HG03457 (cell line): ENCODE measurements around the gene IQSEC3.

Experiments
- ATAC-seq: cut with Tn5 transposase; IDR thresholded peaks from one replicate; pipeline ENCODE4 v1.9.1; 2021; ENCODE audit warnings: moderate number of reproducible peaks; ENCODE audit not compliant: unreplicated experiment

Gene IQSEC3

GRCh38 chr12:78981-79380, 12.4 kb downstream of the IQSEC3 start:
- ATAC-seq, result no peak

DNA sequence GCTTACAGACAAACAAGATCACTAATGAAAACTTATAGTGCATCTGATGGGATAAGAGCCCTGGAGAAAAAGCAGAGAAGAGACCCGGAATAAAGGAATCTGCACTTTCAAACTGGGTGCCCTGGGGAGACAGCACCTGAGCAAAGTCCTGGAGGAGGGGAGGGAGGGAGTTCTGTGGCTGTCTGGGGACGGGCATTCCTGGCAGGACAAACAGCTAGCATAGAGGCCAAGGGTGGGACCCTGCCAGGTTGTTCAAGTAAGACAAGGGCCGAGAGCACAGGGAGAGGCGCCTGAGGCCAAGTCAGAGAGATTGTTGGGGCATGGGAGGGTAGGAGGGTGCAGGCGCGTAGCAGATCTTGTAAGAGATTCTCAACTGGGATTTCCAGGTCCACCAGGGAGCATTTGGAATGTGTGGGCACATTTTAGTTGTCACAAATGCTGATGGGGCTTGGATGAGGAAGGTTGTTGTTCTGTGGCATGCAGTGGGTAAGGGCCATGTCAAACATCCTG, 14.2 kb downstream of the IQSEC3 start:
- ATAC-seq, result no peak

GRCh38 chr12:82740-83139, 16.2 kb downstream of the IQSEC3 start:
- no peak for ATAC-seq

- ATAC-seq, result no peak
Measured at GRCh38 chr12:84056-84455, 17.5 kb downstream of the IQSEC3 start.

DNA sequence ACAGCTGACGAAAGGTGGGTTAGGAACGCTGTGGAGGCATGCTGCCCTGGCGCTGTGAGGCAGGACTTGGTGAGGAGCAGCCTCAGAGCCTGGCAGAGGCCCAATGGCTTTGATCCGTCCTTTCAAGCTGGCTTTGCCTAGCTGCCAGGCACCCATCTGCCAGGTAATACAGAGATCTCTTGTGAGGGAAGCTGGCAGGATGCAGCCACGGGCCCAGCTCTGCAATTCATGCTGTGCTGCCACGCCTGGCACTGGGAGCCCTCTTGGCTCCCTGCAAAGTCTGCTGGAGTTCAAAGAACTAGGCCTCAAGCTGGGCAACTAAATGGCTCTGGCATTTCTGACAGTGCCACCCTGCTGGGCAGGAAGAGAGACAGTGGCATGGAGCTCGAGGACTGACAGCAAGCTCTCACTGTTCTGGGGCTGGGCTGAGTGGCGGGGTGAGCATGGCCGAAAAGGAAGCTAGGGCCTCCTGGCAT, 18.7 kb downstream of the IQSEC3 start:
- ATAC-seq, result no peak

- no peak for ATAC-seq
Measured at GRCh38 chr12:87315-87714, 20.7 kb downstream of the IQSEC3 start.

- ATAC-seq, result no peak
Measured at GRCh38 chr12:87856-88255, 21.3 kb downstream of the IQSEC3 start.

- no peak for ATAC-seq
Measured at GRCh38 chr12:89653-90052, 23.1 kb downstream of the IQSEC3 start.

- ATAC-seq, result no peak
Measured at GRCh38 chr12:91213-91612, 24.6 kb downstream of the IQSEC3 start.

GRCh38 chr12:93266-94005, 26.9 kb downstream of the IQSEC3 start:
- no peak for ATAC-seq

GRCh38 chr12:96543-96942, 30.0 kb downstream of the IQSEC3 start:
- ATAC-seq, result no peak

- no peak for ATAC-seq
Measured at GRCh38 chr12:98924-99352, 32.4 kb downstream of the IQSEC3 start.

GRCh38 chr12:99605-100004, 33.0 kb downstream of the IQSEC3 start:
- ATAC-seq, result no peak

GRCh38 chr12:101969-102878, 35.7 kb downstream of the IQSEC3 start:
- no peak for ATAC-seq

- ATAC-seq, result no peak
Measured at GRCh38 chr12:102879-103168, 36.3 kb downstream of the IQSEC3 start.

- no peak for ATAC-seq
Measured at GRCh38 chr12:103169-103981, 36.8 kb downstream of the IQSEC3 start.

DNA sequence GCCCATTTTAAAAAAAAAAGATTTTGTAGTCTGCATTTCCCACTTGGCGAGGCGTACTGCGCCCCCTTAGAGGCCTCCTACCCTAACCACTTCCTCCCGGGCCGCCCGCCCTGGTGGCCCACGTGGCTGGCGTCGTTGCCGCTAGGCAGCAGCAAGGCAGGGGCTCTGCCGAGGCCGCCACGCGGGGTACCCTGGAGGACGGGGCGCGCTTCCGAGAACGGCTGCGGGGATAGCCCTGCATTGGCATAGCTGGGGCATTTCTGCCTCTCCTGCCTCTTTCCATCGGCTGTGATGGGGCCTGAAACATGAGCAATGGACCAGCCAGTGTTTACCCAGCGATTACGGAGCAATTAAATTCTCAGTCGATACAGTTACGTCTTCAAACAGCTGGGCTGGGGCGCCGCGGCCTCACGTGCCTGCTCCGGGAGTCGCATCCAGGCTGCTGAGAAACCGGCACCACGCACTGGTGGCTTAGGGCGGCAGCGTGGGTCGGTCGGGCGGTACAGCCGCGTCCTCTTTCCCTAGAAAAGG, 38.0 kb downstream of the IQSEC3 start:
- no peak for ATAC-seq

GRCh38 chr12:105696-106095, 39.1 kb downstream of the IQSEC3 start:
- ATAC-seq, result no peak

DNA sequence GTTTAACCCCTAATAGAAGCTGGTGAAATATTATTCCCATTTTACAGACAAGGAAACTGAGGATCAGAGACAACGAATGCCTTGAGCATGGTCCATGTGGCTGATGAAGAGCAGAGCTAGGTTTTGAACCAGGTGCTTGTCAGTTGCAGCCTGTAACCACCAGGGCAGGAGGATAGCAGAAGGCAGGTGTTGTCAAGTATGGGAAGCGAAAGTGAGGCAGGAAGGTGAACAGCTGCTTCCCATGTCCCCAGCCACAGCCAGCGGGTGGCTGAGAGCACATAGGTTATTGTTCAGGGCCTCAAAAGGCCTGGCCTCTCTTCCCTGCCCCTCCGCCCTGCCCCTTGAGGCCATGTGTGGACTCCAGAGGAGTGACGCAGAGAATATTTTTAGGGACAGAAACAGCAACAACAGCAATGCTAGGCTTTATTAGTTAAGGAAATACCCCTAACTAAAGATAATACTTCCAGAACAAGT, 39.6 kb downstream of the IQSEC3 start:
- no peak for ATAC-seq

- ATAC-seq, result no peak
Measured at GRCh38 chr12:108594-108993, 42.0 kb downstream of the IQSEC3 start.

DNA sequence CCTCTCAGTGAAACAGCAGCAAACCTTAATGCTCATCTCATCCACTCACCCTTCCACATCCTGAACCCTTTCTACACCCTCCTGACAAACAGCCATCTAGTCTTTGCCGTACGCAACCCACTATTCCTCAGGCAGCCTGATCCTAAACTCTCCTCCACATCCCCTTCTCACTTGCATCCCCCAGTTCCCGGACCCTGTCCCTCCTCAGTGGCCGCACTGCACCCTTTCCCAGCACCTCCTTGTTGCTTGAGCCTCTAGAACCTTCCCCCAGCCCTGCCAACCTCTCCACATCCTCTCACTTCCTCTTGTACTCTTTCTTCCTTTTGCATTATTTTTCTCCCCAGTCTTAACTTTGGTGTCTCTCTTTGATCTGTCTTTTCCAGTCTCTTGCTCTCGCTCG, 42.9 kb downstream of the IQSEC3 start:
- ATAC-seq, result no peak
